Stimulated activated CD4-positive, alpha-beta T cell treated with anti-CD3 and anti-CD28 coated beads, TNF-alpha, amount 100 ng/mL, for 1 hour (primary cell): ENCODE data around the gene PTPRN2.

Experiments used
- DNase-seq, 3 donors: peaks; one replicate each; pipeline ENCODE4 v3.0.0-alpha.2; 2020; ENCODE audit warnings: low read depth in 3 of 3, low spot score in 1 of 3

Gene PTPRN2

DNA sequence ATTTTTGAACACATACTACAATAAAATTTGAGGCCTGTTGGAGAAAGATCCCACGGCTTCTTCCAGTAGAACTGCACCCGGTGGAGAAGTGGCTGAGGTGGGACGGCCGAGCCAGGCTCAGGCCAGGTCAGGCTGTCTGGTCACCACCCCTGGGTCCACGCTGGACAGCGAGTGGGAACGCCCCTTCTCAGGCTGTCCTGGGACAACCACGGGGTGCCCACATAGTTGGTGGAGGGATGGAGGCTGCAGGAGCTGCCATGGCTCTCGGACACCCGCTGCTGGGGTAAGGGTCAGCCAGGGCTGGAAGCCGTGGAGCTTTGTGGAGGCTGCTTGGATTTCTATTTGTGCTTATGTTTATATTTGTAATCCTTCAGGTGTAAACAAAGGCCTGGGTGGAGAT is 1044.3 kb downstream of the PTPRN2 start:
- DNase-seq = no peak

GRCh38 chr7:157542068-157543021 is 1045.3 kb downstream of the PTPRN2 start:
- no peak for DNase-seq

DNA sequence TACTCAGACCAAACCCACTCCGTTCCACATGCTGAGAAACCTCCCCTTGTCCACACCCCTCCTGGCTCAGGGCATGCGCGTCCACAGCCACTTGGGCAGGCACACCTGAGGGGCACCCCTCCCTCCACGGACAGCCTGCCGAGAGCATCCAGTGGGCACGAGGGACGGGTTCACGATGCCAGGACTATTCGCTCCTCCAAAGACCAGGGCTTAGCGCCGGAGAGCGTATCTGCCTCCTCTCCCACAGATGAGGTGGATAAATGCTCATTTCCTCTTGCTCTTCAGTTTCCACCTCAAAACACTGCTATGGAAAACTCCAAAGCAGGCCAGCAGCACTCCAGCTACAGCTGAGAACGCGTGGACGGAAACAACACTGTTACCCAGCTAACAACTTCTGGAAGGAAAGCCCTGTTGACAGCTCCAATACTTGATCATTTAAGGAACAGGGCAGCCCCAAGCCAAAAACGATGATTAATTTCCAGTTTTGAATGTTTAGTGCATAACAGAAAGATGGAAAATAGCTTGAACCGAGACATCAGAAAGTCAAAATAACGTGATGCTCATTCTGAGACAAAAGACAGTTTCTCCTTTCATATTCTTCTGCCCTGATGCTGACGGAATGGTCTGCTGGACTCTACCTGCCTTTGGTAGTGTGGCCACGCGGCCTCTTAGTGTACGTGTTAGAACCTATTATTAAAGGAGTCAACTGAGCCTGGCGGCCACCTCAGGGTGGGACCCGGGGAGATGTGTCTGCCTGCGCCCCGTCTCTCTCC is 1046.1 kb downstream of the PTPRN2 start:
- no peak for DNase-seq

DNA sequence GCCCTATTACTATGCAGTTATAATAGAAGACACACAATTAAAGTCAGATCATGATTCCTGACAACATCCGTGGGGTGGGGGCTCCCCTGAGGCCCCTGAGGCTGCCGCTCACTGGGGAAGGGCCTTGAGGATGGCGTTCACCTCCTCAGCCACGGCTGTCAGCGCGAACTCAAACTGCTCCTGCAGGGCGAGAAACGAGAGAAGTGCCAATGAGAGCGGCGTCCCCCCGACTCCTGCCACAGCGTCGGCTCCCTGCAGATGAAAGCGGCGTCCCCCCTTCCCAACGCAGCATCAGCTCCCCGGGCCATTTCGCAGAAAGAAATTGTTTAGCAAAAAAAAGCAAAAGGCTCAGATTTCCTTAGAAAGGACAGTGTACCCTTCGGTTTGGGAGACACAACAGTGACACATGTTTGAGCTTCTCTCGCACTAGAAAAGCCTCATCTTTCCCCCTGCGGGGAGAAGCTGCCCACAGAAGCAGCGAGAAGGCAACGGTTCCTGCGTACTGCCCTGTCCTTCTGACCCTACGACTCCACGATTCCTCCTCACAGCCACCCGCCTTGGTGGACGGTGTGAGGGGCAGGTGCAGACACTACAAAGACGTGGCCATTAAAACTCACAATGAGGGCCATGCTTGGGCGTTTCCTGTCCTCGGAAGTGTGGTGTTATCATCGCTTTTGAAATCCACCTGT is 1046.9 kb downstream of the PTPRN2 start:
- DNase-seq = no peak

DNA sequence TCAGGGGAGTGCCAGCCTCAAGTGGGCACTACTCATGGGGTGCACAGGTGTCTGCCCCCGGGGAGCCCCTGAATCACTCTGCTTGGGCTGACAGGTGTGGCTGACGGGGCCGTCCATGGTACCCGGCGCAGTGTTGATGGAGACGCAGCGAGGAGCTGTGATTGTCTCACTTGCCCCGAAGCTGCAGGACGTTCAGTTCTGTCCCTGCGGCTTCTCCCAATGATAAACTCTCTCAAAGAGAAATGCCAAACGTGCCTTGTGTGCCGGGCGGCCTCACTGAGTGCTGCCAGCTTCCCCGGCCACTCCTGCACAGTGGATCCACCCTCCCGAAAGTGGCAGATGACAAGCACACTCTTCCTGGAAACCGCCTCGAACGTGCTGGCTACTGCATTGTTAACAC is 1047.6 kb downstream of the PTPRN2 start:
- DNase-seq = no peak

DNA sequence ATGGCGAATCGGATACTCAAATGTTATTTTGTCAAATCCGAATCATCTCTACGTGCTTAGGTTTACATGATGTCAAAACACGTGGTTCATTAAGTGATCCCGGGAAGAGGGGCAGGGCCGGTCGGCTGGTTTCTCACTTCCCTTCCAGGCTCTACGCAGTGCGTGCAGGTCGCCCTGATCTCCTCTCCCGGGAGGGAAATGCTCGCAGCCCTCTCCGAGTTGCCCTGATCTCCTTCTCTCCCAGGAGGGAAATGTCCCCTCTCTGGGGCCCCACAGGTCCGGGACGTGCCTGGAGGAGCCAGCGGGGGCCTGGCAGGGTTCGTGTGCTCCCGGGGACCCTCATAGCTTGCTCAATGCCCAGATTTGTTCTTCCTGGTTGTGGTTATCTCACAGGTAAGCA is 1048.1 kb downstream of the PTPRN2 start:
- no peak for DNase-seq

- DNase-seq = no peak
These were observed 1048.9 kb downstream of the PTPRN2 start for GRCh38 chr7:157538735-157539134.

GRCh38 chr7:157538321-157538720 is 1049.3 kb downstream of the PTPRN2 start:
- no peak for DNase-seq

- no peak for DNase-seq
These were observed 1050.6 kb downstream of the PTPRN2 start for GRCh38 chr7:157537056-157537455.

GRCh38 chr7:157532068-157532467 is 1055.6 kb downstream of the PTPRN2 start:
- no peak for DNase-seq

DNA sequence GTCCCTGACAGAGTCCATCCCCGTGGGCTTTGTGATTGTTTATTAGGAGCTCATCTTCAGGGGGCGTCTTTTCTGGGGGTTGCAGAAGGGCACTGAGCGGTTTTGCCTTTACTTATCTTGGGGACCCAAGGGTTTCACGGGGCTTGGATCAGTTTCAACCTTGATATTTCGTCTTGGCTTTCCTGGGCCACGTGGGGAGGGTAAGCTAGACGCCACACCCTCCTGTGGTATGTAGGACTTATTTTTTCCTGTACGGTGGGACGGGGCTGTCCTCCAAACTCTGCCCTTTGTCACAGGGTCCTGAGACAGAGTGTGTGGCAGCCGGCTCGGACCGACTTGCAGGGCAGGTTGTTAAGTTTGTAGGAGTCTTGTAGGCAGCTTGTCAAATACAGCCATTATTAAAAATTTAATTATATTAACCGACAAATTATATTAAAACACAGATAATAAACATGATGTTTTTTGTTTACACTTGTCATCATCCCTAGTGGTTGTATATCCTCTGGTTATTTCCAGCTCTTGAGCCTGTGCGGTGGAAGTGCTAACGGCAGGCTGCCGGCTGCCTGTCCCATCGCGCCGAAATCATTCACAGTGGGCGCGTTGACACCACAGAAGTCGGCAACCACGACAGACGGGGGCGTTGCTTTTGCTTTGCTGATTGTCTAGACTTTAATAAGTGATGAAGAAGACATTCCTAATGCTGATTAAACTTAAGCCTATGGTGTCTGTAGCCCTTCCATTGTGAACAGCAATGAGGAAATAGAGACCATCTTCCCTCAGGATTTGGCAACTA is 1057.7 kb downstream of the PTPRN2 start:
- DNase-seq = no peak

- no peak for DNase-seq
These were observed 1058.8 kb downstream of the PTPRN2 start for GRCh38 chr7:157528785-157529341.

DNA sequence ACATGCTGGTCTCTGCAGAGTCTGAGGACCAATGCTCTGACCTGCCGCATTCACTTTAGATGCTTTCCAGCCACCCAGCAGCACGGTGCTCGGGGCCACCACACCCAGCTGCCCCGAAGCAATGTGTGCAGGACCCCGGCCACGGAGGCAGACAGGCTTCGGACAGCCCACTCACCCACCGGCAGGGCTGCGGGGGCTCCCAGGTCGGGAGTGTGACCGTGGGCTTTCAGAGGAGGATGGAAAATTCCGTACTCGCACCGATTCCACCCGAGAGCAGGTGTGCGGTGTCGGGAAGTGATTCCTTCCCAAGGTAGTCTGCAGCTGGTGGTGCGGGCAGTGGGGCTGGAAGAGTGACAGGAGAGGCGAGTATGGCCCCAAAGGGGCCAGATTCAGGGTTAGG is 1059.9 kb downstream of the PTPRN2 start:
- DNase-seq = no peak

- DNase-seq = no peak
These were observed 1060.5 kb downstream of the PTPRN2 start for GRCh38 chr7:157526913-157527634.

DNA sequence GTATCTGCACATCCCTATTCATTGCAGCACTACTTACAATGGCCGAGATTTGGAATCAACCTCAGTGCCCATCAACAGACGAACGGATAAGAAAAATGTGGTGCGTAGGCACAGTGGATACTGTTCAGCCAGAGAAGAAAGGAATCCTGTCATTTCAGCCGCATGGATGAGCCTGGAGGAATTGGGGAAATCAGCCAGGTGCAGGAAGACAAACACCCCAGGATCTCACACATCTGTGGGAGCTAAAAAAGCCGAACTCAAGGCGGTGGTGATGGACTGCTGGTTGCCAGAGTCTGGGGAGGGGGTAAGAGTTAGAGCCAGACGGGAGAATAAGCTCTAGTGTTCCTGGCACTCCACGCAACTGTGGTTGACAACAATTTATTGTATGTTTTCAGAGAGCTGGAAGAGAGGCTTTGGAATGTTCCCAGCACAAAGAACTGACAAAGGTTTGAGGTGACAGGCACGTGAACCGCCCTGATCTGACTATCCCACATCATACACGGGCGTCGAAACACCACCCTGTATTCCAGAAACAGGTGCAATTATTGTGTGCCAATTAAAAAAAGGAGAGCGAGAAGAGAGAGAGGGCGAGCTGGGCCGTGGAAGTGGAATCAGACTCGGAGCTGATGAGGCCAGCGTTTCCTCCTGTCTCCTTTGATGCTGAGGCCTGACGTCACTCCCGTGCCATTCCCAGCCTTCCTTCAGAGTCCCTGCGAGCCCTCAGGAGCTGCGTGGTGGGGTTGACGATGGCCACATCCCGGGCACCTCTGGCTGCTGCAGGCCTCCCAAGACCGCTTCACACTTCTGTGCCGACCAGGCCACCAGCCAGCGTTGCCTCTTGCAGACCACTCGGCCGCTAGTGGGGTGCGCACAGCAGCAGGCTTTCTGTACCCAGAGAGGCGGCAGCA is 1061.4 kb downstream of the PTPRN2 start:
- DNase-seq = no peak

DNA sequence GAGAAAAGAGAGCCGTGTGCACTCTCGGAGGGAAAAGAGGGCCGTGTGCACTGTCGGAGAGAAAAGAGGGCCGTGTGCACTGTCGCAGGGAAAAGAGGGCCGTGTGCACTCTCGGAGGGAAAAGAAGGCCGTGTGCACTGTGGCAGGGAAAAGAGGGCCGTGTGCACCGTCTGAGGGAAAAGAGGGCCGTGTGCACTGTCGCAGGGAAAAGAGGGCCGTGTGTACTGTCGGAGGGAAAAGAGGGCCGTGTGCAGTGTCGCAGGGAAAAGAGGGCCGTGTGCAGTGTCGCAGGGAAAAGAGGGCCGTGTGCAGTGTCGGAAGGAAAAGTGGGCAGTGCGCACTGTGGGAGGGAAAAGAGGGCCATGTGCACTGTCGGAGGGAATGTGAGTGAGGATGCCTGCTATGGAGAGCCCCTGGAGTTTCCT is 1062.1 kb downstream of the PTPRN2 start:
- no peak for DNase-seq

DNA sequence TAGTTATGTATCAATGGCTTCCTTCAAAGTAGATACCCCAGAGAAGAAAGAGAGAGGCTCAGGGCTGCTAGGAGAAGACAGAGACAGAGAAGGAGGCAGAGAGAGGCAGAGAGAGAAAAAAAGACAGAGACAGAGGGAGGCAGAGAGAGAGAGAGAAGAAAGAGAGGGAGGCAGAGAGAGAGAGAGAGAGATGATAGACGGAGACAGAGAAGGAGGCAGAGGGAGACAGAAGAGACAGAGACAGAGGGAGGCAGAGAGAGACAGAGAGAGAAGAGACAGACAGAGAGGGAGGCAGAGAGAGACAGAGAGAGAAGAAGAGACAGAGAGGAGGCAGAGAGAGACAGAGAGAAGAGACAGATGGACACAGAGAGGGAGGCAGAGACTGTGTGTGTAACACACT is 1062.9 kb downstream of the PTPRN2 start:
- no peak for DNase-seq

DNA sequence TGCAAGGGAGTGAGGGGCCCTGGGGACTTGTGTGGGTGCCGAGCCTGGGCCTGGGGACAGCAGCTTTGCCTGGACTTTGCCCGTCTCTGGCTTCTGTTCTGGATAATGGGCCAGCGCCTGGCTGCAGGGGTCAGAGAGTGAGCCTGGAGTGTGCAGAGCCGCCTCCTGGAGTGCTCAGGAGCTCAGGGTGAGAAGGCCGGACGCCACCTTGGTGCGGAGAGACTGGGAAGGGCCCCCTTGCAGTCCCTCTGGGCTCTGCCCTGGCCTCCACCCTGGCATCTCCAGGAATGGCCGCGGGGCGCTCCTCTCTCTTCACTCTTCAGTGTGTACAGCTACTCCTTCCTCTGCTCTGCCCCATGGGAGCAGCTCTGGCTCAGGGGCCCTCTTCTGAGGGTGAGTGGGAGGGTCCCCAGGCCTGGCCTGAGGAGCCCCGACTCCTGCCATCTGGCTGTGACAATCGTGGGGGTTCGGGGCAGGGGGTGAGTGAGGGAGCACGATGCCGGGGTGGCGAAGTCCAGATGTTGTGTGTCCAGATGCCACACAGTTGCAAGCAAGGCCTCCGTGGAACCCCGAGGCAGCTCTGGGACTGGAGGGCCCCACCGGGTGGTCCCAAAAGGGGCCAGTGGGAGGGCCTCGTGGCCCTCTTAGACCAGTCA is 1063.7 kb downstream of the PTPRN2 start:
- no peak for DNase-seq
